ENCODE results near the gene DDX46.

Gene DDX46

DNA sequence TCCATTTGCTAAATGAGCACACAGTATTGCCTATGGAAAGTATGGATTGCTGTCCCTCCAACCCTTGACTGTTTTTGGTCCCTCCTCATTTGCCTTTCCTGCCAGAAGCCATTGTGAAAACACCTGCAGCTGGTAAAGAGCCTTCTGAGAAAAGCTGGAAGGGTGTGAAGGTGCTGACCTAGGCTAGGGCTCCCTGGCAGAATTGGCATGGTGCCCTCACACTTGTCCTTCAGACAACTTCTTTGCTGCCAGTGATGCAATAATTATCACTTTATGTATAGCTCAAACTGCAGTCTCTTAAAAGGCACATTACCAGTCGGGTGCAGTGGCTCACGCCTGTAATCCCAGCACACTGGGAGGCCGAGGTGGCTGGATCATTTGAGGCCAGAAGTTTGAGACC lies 119.8 kb downstream of the DDX46 start:
- no peak overlapping the region for H3K4me3 ChIP-seq (replicated peaks; ENCODE audit: low read depth, low read length)
- DNase-seq (ENCODE audit: extremely low read depth, low read depth), result no peak
- no peak for TF ChIP-seq CTCF (IDR thresholded peaks at IDR 0.05; ENCODE audit: low read depth, low read length, missing control alignments)

DNA sequence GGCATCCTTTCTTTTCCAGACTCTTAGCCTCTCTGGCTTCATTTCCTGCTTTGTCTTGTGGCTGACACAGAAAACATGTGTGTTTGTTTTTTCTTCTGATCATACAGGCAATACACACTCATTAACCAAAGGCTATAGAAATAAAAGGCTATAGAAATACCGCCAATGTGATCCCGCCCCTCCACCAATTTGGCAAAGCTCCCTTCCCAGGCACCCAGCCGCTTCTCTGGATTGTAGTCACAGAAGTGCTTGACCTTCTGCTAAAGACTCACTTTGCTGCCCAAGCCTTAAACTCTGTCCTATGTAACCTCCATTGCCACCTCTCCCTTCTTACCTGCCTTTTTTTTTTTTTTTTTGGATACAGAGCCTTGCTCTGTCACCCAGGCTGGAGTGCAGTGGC lies 120.9 kb downstream of the DDX46 start:
- H3K4me3 ChIP-seq (replicated peaks; ENCODE audit: low read depth, low read length), result no peak overlapping the region
- TF ChIP-seq CTCF (IDR thresholded peaks at IDR 0.05; ENCODE audit: low read depth, low read length, missing control alignments), result no peak
- no peak for DNase-seq (ENCODE audit: extremely low read depth, low read depth)
